Jurkat, Clone E6-1 (cell line): ENCODE results near the gene PAK4.
A peak's percentile ranks its signal among the peaks of the same experiment; 100 is the strongest.
"Not testable (repeated sequence)": the region's sequence is repeated elsewhere in the genome, so short reads cannot be mapped to it uniquely, and the experiment has no call there.

Experiments
- DNase-seq: peaks from one replicate; pipeline ENCODE4 v3.0.0-alpha.2; 2011; ENCODE audit warnings: low read depth, low spot score
- H3K4me3 ChIP-seq: 2 replicates; pipeline ENCODE4 v1.5.1; 2011; ENCODE audit warnings: mild to moderate bottlenecking, low read length, control low read depth, moderate library complexity

The PAK4 gene

DNA sequence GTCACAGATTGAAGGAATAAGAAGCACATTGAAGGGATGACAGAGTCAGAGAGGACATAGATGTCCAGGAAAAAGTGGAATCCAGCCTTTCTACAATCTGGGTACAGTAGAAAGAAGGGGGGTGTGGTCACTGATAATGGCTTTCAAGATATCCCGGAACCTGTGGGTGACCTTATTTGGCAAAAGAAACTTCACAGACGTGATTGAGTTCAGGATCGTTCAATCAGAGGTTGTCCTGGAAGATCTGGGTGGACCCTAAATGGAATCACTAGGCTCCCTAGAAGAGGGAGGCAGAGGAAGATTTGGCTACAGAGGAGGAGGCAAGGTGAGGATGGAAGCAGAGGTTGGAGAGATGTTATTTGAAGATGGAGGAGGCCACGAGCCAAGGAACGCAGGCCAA is 91.5 kb downstream of the PAK4 start:
- no peak overlapping the region for H3K4me3 ChIP-seq
- no peak for DNase-seq

DNA sequence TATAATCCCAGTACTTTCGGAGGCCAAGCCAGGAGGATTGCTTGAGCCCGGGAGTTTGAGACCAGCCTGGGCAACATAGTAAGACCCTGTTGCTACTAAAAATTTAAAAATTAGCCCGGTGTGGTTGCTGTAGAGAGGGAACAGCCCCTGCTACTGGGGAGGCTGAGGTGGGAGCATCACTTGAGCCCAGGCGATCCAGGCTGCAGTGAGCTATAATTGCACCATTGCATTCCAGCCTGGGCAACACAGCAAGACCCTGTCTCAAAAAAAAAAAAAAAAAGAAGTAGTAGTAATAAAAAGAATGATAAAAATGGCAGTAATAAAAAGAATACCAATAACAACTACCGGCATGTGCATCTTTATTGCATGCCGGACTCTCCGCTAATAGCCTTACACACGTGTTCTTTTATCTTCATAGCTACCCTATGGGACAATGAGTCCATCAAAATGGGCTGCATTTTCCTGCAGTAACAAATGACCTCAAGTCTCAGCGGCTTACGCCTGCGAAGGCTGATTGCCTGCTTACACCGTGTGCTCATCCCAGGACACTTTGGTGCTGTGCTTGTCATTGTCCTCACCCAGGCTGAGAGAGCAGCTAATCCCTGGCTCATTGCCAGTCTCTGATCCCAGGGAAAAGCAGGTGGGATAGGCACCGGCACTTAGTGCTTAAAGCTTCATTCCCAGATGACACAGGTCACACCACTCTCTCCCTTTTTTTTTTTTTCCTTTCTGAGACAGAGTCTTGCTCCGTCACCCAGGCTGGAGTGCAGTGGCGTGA is 92.8 kb downstream of the PAK4 start:
- no peak overlapping the region for H3K4me3 ChIP-seq
- DNase-seq: no peak

DNA sequence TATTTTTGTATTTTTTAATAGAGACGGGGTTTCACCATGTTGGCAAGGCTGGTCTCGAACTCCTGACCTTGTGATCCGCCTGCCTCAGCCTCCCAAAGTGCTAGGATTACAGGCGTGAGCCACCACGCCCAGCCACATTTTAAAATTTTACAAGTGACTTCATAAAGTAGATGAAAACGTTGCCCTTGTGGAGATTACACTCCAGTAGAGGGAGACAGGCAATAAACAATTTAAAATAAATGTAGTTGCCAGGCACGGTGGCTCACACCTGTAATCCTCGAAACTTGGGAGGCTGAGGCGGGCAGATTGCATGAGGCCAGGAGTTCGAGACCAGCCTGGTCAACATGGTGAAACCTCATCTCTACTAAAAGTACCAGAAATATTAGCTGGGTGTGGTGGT is 93.5 kb downstream of the PAK4 start:
- DNase-seq, H3K4me3 ChIP-seq: not testable (repeated sequence)

DNA sequence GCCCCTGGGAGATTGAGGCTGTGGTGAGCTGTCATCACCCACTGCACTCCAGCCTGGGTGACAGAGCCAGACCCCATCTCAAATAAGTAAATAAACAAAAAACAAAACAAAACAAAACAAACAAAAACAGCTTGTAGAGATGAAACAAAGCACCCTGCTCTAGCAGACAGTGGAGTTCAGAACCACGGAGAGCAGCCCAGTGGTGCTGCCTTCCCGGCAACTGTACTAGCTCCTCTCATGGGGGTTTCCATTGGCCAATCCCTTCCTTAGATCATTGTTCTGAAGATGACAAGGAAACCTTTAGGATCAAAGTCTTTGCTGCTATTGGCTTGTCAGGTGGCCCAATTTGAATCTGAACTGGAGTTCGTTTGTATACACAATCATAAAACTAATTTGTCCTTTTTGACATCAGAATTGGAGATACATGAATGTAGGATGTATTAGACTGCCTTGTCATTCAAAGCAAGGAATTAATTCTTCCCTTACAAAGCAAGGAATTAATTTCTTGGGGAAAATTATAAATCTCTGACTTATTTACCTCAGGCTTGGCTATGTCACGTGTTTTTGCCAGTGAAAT is 98.2 kb downstream of the PAK4 start:
- peak; percentile 35 for DNase-seq

DNA sequence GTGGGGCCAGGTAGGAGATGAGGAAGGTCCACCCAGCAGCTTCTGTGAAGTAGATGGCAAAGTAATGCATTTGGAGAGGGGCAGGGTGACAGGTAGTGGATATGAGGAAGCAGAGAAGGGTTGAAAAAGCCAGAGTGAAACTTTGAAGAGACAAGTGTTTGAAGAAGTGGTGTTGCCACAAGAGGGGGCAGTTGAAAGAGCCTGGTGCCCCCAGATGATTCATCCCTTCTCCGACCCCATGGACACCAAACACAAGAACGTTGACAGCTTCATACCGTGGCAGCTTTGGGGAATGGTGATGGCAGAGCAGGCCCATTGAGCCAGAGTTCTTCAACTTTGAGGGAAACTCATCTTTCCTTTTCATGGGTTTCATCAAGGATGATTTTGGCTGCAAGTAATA is 99.3 kb downstream of the PAK4 start:
- H3K4me3 ChIP-seq: no peak overlapping the region
- DNase-seq: no peak

More for the DNA sequence above, 98.2 kb downstream of the PAK4 start:
- H3K4me3 ChIP-seq: no peak overlapping the region
